ENCODE data around the gene FKBP1A. TPM values are rescaled to one million over a fixed set of nuclear protein-coding genes. Genes with fewer than 3 reads are reported as not detected.
A peak's percentile ranks its signal among the peaks of the same experiment; 100 is the strongest.

FKBP1A gene
- total and polyA plus RNA-seq, 2 of the 4 experiments (the other 2 are of a cell fraction): 120 to 528 TPM

GRCh38 chr20:1437235-1437904 lies 44.5 kb upstream of the FKBP1A start:
- Histone ChIP-seq H2BK120ac (ENCODE audit: low read depth, low read length) (no peak overlapping the region), H3K4me2 (ENCODE audit: low read depth, low read length) (no peak overlapping the region), H4K8ac (ENCODE audit: low read depth in 2 of 2, low read length in 2 of 2) (no peak overlapping the region), H2BK5ac (ENCODE audit: low read depth, low read length, poor library complexity, severe bottlenecking) (no peak overlapping the region), H3K4me3 (ENCODE audit: insufficient read depth, low read depth, low read length) (no peak overlapping the region), H3K23ac (ENCODE audit: low read depth, low read length) (no peak overlapping the region), H4K91ac (ENCODE audit: insufficient read depth, low read depth, low read length) (no peak overlapping the region), H3K27ac (ENCODE audit: insufficient read depth, low read length) (no peak overlapping the region), H2BK20ac (ENCODE audit: low read depth, low read length) (no peak overlapping the region), H3K27me3 (ENCODE audit: control insufficient read depth, insufficient read depth, low read length) (no peaks in the 10 kb centered on the region), H2AFZ (replicated peaks; ENCODE audit: low read length, poor library complexity) (no peak overlapping the region), H3K14ac (replicated peaks; ENCODE audit: low read depth, low read length) (no peak overlapping the region), H3K56ac (ENCODE audit: extremely low read depth, insufficient read depth, low read length) (no peak overlapping the region), H4K5ac (ENCODE audit: low read depth, low read length) (no peak overlapping the region), H3K4ac (ENCODE audit: low read depth, low read length) (no peak overlapping the region), H3K9me3 (ENCODE audit: control insufficient read depth, insufficient read depth, low read length) (no peaks in the 10 kb centered on the region), H2AK9ac (replicated peaks; ENCODE audit: low read depth, low read length, poor library complexity) (no peak overlapping the region), H3K9ac (ENCODE audit: low read depth, low read length) (no peak overlapping the region), H3K4me1 (ENCODE audit: control insufficient read depth, insufficient read depth, low read length) (no peaks in the 10 kb centered on the region), H3K79me1 (ENCODE audit: low read depth in 1 of 2, low read length in 2 of 2) (no peaks in the 10 kb centered on the region), H2BK15ac (ENCODE audit: low read depth, low read length) (no peak overlapping the region), H2AK5ac (ENCODE audit: low read depth, low read length) (no peak overlapping the region), H4K20me1 (ENCODE audit: insufficient read depth, low read length) (no peaks in the 10 kb centered on the region), H3K9me1 (ENCODE audit: insufficient read depth, low read length) (peaks cover 6% of the 10 kb centered on the region; the same call in 1 of the 2 replicates), H3K36me3 (ENCODE audit: control insufficient read depth, insufficient read depth, low read length) (peaks cover 9% of the 10 kb centered on the region), H3K18ac (ENCODE audit: low read depth, low read length) (no peak overlapping the region)
- dilution Hi-C loops (cut with HindIII; ENCODE audit: low sequenced_read_pairs, unreplicated experiment): no loop called here
- ChIA-PET CTCF (interaction anchor here (0.6 to 1.9 kb wide), 9 partner anchors 10 to 409 kb away, joined by 3 to 10 read pairs (median 4); no protein-coding TSS in a partner anchor), POLR2A (ENCODE audit: unreplicated experiment) (no interaction called here)
- BruUV-seq (replicated peaks): no TSS peak
- in situ Hi-C loops (cut with MboI; ENCODE audit: low sequenced_read_pairs): no loop called here
- WGBS, 2 experiments (ENCODE audit: extremely low coverage in 2 of 2, insufficient read length in 1 of 2): no CpG with 5 or more reads among the region's 5 CpGs
- TF ChIP-seq SMC3 (IDR thresholded peaks at IDR 0.05; ENCODE audit: low read depth, low read length): peak; percentile 88
- TF ChIP-seq RAD21 (IDR thresholded peaks at IDR 0.05; ENCODE audit: low read length): peak; percentile 88
- no peak for TF ChIP-seq CHD1 (IDR thresholded peaks at IDR 0.05; ENCODE audit: low read depth, low read length)
- TF ChIP-seq, protein P1, sequence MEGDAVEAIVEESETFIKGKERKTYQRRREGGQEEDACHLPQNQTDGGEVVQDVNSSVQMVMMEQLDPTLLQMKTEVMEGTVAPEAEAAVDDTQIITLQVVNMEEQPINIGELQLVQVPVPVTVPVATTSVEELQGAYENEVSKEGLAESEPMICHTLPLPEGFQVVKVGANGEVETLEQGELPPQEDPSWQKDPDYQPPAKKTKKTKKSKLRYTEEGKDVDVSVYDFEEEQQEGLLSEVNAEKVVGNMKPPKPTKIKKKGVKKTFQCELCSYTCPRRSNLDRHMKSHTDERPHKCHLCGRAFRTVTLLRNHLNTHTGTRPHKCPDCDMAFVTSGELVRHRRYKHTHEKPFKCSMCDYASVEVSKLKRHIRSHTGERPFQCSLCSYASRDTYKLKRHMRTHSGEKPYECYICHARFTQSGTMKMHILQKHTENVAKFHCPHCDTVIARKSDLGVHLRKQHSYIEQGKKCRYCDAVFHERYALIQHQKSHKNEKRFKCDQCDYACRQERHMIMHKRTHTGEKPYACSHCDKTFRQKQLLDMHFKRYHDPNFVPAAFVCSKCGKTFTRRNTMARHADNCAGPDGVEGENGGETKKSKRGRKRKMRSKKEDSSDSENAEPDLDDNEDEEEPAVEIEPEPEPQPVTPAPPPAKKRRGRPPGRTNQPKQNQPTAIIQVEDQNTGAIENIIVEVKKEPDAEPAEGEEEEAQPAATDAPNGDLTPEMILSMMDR (conservative IDR thresholded peaks at IDR 0.05; ENCODE audit: low read depth, low read length): peak; percentile 89
- DNase-seq (peak; percentile 82), ATAC-seq (ENCODE audit: low read depth) (peak; percentile 72)
- intact Hi-C loops (cut with micrococcal nuclease): loop anchor here (1.0 to 5.0 kb wide), 3 partner anchors 65 to 230 kb away; no protein-coding TSS in a partner anchor
